Coronary artery (tissue), 2 donors: Measurements from ENCODE around the gene MAMDC4.
"Not testable (repeated sequence)": the region's sequence is repeated elsewhere in the genome, so short reads cannot be mapped to it uniquely, and the experiment has no call there.

Source experiments
- DNase-seq: peaks from one replicate; pipeline ENCODE4 v3.0.0-alpha.2; 2017; ENCODE audit warnings: low spot score
- H3K27ac ChIP-seq, 2 donors: fragments of 200-600 bp; sonication (generic); one replicate each; pipeline ENCODE4 v1.5.1; 2016 to 2019
- H3K4me3 ChIP-seq: fragments of 200-600 bp; sonication (generic); 2 replicates; pipeline ENCODE4 v1.5.1; 2016; ENCODE audit warnings: mild to moderate bottlenecking, moderate library complexity
- CTCF ChIP-seq: fragments of 200-600 bp; sonication (generic); IDR thresholded peaks from one replicate; pipeline ENCODE4 v1.5.1; 2019; ENCODE audit warnings: antibody characterized with exemption

Gene MAMDC4

GRCh38 chr9:136865768-136866103 is 13.6 kb downstream of the MAMDC4 start:
- peak; percentile 71 for DNase-seq
- H3K4me3 ChIP-seq = peak overlapping the region; percentile 100
- H3K27ac ChIP-seq = peak overlapping the region; percentile 74 to 95
- no peak for TF ChIP-seq CTCF

GRCh38 chr9:136866898-136867421 is 14.8 kb downstream of the MAMDC4 start:
- H3K27ac ChIP-seq, DNase-seq: not testable (repeated sequence)
- H3K4me3 ChIP-seq = peak overlapping the region; percentile 100

- Histone ChIP-seq H3K27ac (no peak overlapping the region), H3K4me3 (no peak overlapping the region)
- no peak for TF ChIP-seq CTCF
- DNase-seq = peak; percentile 71
These were observed 15.3 kb downstream of the MAMDC4 start for GRCh38 chr9:136867480-136867879.

- DNase-seq = no peak
- H3K4me3 ChIP-seq = no peak overlapping the region
- no peak for TF ChIP-seq CTCF
- no peak overlapping the region for H3K27ac ChIP-seq
These were observed 15.8 kb downstream of the MAMDC4 start for GRCh38 chr9:136867917-136868316.

- DNase-seq = peak; percentile 71
These were observed 16.5 kb downstream of the MAMDC4 start for GRCh38 chr9:136868644-136869043.

GRCh38 chr9:136869611-136870010 is 17.5 kb downstream of the MAMDC4 start:
- not testable (repeated sequence) for H3K27ac ChIP-seq, H3K4me3 ChIP-seq, DNase-seq

More at GRCh38 chr9:136868644-136869043, 16.5 kb downstream of the MAMDC4 start:
- Histone ChIP-seq H3K27ac (no peak overlapping the region), H3K4me3 (no peak overlapping the region)
- TF ChIP-seq CTCF = no peak

- DNase-seq = no peak
- Histone ChIP-seq H3K27ac (no peak overlapping the region), H3K4me3 (no peak overlapping the region)
- no peak for TF ChIP-seq CTCF
These were observed 23.0 kb downstream of the MAMDC4 start for GRCh38 chr9:136875155-136875554.

- DNase-seq = no peak
- TF ChIP-seq CTCF = no peak
These were observed 24.3 kb downstream of the MAMDC4 start for GRCh38 chr9:136876476-136876875.

More at GRCh38 chr9:136876476-136876875, 24.3 kb downstream of the MAMDC4 start:
- Histone ChIP-seq H3K4me3 (no peak overlapping the region), H3K27ac (no peak overlapping the region)
